Stimulated activated CD8-positive, alpha-beta memory T cell treated with anti-CD3 and anti-CD28 coated beads, Interleukin-2, amount 100 ng/mL, for 48 hours (primary cell): ENCODE results near the gene NDOR1.

Source experiments
- DNase-seq, 2 donors: peaks; one replicate each; pipeline ENCODE4 v3.0.0-alpha.2; 2020; ENCODE audit warnings: low read depth in 2 of 2

The NDOR1 gene

GRCh38 chr9:137182836-137183235 is 22.7 kb upstream of the NDOR1 start:
- no peak for DNase-seq

DNA sequence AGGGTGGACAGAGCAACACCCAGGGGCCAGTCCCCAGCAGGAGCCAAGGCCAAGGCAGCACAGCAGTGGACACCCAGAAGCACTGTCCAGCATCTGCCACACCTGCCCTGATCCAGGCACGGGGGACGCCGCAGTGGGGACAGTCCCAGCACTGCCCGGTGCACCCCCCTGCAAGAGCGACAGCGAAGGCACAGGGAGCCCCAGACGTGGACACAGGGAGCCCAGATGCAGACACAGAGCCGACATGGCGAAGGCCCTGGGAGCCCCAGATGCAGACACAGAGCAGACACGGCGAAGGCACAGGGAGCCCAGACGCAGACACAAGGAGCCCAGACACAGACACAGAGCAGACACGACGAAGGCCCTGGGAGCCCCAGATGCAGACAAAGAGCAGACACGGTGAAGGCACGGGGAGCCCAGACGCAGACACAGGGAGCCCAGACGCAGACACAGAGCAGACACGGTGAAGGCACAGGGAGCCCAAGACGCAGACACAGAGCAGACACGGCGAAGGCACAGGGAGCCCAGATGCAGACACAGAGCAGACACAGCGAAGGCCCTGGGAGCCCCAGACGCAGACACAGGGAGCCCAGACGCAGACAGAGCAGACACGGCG is 21.4 kb upstream of the NDOR1 start:
- DNase-seq: no peak

DNA sequence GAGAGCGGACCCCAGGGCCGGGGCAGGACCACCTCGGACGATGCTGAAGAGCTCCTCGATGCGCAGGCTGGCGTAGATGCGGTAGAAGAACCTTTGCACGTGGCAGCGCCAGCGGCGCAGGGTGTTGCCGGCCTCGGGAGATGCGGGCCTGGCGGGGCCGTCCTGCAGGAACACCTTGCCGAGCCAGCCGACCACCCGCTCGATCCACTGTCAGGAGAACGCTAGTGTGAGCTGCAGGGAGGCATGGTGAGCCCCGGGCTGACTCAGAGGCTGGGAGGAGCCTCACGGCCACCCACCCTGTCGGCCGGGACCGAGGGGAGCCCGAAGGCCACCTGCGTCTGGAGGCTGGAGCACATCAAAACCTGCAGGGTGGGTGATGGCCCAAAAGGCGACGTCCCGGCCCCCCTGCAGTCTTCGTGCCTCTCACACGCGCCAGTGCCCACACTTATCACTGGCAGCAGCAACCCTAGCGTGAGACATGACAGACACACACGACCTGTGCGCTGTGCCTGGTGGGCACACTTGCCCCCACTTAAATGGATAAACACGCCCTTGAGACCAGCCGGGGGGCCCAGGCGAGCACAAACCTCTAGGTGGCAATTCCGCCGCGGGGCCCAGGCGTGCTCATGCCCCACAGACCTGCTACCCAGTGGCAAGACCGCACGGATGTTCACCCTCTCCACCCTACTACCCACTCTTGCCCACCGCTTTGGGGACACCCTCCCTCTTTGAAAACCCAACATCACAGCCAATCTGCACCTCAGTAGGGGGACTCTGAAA is 20.4 kb upstream of the NDOR1 start:
- DNase-seq: no peak

GRCh38 chr9:137185921-137186320 is 19.6 kb upstream of the NDOR1 start:
- no peak for DNase-seq

- DNase-seq: no peak
Measured at GRCh38 chr9:137186385-137186784, 19.1 kb upstream of the NDOR1 start.

DNA sequence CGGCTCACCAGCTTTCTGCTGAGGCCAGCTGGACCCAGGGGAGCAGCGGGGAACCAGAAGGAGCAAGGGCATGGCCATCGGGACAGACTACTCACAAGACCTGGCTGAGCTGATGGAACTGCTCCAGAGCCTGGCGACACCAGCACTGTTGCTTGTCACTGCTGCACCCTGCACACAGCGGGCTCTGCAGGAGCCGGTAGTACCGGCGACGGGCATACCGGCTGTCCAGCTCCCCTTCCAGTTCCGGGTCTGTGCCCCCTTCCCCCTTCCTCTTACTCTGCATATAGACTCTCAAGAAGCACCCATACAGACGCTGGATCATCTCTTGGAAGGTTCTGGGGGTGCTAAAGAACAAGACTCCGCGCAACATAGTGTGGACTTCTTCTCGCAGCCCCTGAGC is 18.1 kb upstream of the NDOR1 start:
- DNase-seq: no peak

- no peak for DNase-seq
Measured at GRCh38 chr9:137188086-137188489, 17.4 kb upstream of the NDOR1 start.

GRCh38 chr9:137188490-137189296 is 16.8 kb upstream of the NDOR1 start, which contains the start of the genes ANAPC2 and SSNA1:
ANAPC2 (minus strand) TSS chr9:137188560; CDS start chr9:137188532, 28 bp downstream.
SSNA1 (plus strand) TSS chr9:137188676; CDS start chr9:137188727, 51 bp downstream.
- DNase-seq: peak; percentile 91 to 95

DNA sequence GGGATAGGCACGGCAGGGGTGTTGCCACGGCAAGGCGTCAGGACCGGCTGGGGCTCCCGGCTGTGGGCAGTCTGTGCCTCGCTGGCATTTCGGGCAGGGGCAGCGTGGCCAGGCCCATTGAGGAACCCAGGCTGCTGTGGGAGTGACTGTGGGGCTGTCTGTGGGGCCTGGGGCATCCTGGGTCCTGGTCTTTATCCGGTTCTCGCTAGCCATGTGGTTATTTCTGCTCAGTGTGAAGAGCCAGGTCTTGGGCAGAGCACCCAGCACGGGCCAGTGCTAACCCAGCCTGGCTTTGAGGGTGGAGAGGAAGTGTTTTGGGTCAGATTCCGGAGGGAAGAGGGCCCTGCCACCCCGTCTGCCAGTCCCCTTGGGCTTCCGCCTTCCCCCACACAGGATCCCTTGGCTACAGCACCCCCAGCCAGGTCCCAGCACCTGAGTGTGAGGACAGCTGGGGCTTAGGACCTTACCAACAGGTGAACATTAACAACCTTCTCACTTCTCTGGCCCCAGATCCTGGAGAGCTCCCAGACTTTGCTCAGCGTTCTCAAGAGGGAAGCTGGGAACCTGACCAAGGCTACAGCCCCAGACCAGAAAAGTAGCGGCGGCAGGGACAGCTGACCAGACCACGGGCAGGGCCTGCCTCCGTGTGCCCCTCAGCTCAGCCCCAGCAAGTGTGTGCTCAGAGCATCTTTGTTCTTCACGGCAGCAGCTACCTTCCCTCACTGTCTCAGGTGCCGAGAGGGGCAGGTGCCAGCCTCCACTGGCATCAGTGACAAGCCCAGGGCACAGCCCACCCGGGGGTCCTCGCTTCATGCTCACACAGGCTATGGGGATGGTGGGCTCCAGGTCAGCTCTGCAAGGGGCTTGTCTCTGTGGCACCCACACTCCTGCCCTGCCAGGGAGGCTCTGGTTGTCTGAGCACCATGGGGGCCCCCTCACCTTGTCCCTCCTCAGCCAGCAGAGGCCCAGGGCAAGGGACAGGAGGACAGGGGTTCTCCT is 15.9 kb upstream of the NDOR1 start:
- DNase-seq: no peak

- DNase-seq: no peak
Measured at GRCh38 chr9:137190315-137190856, 15.1 kb upstream of the NDOR1 start.

DNA sequence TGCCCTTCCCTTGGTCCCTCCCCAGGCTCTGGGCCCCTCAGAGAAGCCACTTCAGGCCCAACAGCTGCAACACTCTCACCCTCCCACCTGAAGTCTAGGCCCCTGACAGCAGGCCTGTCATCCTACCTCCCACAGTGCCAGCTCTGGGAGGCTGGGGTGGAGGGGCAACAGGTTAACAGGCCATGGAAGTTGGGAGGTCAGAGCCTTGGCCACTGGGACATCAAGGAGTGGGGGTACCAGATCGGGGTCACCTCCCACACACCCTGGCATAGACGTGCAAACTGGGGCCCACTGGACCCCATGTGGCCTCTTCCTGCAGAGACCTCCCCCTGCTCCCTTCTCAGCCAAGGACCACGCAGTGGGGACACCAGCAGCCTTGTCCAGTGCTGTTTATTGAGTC is 14.3 kb upstream of the NDOR1 start:
- DNase-seq: no peak

- no peak for DNase-seq
Measured at GRCh38 chr9:137191691-137192447, 13.6 kb upstream of the NDOR1 start.

DNA sequence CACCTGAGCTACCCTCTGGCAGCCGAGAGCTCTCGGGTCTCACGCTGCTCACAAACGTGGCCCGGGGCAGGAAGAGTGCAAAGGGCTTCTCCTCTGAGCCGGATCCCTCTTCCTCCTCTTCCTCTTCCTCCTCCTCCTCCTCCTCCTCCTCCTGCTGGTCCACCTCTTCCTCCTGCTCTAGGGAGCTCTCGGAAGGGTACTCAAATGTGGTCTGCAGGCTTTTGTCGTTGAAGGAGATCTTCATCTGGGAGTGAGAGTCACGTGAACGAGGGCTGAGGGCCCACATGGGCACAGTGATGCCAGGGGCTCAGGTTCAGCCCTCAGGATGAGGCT is 13.1 kb upstream of the NDOR1 start:
- no peak for DNase-seq

DNA sequence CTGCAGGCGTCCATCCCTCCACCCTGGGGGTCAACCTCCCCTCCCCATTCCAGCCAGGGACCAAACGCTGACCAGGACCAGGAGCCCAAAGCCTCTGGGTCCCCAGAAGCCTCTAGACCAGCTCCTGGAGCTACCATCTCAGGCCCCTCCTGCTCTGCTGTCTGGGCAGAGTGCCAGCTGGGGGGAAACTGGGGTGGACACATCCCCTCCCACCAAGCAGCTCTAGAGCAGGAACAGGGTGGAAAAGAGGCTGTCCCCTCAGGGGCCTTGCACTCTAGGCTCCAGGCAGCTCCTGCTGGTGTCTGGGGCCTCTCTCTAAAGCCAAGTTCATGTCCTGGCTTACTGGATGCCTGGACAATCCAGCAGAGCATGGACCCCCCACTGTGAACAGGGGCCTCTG is 12.6 kb upstream of the NDOR1 start:
- DNase-seq: no peak

DNA sequence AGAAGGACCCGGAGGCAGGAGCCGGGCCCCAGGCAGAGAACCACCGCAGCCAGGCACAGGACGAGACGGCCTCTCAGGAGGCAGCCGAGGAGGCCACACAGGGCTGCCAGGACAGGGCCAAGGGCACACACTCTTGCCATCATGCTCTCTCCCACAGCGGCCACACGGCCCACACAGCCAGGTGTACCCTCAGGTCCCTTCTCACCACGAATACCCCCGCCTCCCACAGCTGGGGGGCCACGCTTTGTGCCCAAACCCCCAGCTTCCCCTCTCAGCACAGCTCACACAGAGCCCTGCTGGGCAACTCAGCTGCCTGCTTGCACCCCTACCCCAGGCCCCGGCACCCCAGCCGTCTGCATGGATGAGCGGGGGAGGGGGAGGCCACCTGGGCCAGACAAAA is 11.7 kb upstream of the NDOR1 start:
- no peak for DNase-seq

DNA sequence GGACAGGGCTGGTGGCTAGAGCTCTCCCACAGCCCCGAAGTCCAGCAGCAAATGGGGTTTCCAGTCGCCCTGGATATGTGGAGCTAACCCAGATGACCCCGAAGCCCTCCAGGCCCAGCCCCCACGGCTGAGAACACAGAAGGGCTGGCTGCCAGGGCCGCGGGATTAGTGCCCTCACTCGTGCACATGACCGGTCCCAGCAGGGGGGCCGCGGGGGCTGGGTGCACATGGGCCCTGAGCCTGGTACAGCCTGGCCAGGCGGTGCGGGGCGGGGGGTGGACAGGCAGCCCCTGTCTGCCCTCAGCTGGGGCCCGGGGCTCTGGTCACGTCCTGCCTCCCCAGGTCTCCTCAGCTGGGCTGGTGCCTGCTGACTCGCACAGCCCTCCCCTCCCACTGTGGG is 11.1 kb upstream of the NDOR1 start:
- no peak for DNase-seq

DNA sequence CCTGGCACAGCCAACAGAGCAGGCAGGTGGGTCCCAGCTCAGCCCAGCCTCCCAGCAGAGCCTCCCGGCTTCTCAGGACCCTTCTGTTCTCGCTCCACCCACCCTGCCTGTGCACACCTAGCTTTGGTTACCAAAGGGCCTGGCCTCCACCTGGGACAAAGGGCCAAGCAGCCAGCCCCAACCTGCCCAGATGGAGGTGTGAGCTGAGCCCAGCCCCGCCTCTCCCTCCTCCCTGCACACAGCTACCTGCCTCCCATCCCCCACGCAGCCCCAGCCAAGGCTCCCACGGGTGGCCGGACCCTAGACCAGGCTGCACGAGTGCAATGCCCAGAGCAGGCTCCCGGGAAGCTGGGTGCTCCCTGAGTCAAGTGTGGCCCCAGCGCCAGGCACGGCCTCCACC is 10.6 kb upstream of the NDOR1 start:
- no peak for DNase-seq

DNA sequence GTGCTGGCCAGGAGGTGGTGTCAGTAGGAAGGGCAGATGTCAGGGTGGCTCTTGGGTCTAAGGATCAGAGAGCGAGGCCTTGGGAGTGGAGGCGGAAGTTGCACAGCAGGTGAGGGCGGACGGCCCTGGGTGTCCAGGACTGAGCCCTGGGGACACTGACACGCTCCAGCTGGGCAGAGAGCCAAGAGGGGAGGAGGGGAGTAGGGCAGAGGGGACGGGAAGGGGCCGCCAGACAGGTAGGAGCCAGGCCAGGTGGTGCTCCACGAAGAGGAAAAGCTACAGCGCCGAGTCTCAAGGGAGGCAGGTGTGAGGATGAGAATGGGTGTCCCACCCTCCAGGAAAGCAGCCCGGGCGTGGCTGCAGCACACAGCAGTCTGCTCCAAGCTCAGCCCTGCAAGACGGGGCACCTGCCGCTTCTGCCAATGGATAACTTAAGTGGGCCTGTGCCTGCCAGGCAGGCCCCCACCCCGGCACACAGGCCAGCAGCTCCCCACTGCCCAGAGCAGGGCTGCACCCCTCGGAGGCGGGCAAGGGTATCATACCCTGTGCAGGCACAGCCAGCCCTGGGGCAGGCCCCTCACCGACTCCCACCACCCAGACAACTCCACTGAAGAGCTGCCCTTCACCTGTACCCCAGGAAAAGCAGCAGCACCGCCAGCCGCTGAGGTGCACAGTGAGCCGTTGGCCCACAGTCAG is 9.8 kb upstream of the NDOR1 start:
- no peak for DNase-seq

- no peak for DNase-seq
Measured at GRCh38 chr9:137198051-137198901, 7.2 kb upstream of the NDOR1 start.
